HG03175 (cell line): Measurements from ENCODE around the gene IDNK.

Experiments
- ATAC-seq: cut with Tn5 transposase; IDR thresholded peaks from one replicate; pipeline ENCODE4 v1.9.1; 2021; ENCODE audit warnings: mild to moderate bottlenecking, moderate library complexity; ENCODE audit not compliant: unreplicated experiment

IDNK gene

DNA sequence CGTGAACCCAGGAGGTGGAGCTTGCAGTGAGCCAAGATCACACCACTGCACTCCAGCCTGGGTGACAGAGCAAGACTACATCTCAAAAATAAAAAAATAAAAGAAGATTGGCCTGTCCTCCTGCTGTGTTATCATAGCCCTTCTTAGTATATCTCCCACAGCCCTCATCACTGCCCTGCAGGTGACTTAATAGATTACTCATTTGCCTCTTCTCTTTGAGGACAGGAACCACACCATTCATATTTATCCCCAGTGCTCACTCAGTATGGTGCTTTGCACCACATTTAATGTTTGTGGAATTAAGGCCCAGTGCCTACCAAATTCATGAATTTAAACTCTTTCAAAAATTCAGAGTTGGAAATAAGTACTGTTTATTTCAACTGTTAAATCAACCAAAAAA lies 10.3 kb downstream of the IDNK start:
- peak; percentile 60 for ATAC-seq

DNA sequence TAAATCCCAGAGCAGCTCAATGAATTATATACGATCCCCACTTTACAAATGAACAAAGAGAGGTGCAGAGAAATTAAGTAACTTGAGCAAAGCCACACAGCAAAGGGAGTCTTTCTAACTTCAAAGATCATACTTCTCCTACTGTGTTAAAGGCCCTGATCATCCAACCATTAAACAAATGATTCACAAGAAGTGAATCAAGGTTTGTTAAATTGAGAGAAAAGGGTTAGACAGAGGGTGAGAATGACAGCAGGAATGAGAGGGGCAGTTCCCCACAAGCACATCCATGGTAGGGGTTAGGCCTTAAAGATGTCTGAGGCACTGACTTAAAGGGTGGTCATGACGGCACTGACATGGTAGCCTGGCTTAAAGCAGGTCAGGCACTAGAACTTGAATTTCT lies 10.7 kb downstream of the IDNK start:
- no peak for ATAC-seq

DNA sequence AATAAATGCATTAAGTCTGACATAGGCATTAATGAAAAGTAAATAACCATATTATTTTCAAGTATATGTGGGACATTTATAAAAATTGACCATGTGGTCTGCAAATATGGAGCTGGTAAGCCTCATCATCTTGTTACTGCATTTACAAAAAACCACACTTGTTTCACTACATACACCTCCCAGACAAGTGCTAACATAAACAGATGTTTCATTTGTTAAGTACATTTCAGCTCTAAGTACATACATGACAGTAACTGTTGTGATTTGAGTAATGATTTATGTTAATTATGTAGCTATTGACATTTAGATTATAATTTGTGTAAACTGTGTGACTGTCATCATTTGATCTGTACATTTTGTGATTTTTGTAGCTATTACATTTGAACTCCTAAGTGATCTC lies 13.9 kb downstream of the IDNK start:
- no peak for ATAC-seq

DNA sequence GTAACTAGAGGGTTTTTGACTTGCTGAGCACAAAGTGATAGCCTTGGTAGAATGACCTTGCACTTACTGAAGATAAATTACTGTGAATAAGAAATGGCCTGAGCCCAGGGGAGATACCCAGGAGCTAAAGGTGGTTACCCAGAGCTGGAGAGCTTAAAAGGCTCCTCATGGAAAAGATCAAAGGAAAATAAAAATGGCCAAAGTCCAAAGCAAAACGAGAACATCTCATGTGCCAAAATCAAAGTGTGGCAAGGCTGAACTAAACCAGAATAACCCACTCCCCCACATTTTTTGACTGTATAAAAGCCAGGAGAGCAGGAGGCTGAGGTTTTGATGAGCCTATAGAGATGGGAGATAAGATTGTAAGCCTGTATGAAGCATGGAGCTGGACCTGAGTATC lies 14.4 kb downstream of the IDNK start:
- ATAC-seq, result no peak

DNA sequence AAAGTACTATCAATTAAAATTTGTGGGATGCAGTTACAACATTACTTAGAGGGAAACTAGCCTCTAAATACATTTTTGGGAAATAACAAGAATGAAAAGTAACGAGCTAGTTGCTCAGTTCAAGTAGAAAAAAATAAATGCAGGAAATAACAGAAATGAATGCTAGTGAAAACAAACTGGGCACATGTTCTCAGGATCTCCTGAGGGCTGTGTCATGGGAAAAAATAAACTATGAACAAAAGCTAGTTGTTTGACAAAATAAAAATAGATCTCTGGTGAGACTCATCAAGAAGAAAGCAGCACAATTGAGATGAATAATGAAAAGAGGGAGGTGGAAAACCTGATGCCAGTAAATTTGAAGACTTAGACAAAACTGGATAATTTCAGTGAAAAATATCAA lies 16.3 kb downstream of the IDNK start:
- no peak for ATAC-seq

DNA sequence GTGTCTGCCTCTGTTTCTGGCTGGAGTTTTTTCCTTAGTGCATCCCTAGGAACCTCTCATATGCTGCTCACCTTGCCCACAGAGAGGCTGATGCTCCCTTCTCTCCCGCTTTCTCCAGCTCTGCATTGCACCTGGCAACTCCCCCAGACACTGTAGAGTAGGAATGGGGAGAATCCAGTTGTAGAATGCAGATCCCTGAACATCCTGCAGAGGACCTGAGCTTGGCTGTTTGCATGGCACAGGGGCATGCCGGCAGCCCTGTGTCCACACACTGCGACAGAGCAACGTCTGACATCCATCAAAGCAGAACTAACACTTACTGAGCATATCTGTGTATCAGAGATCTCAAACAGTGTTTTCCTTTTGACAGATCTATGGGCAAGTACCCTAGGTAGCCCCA lies 19.9 kb downstream of the IDNK start:
- ATAC-seq, result no peak

DNA sequence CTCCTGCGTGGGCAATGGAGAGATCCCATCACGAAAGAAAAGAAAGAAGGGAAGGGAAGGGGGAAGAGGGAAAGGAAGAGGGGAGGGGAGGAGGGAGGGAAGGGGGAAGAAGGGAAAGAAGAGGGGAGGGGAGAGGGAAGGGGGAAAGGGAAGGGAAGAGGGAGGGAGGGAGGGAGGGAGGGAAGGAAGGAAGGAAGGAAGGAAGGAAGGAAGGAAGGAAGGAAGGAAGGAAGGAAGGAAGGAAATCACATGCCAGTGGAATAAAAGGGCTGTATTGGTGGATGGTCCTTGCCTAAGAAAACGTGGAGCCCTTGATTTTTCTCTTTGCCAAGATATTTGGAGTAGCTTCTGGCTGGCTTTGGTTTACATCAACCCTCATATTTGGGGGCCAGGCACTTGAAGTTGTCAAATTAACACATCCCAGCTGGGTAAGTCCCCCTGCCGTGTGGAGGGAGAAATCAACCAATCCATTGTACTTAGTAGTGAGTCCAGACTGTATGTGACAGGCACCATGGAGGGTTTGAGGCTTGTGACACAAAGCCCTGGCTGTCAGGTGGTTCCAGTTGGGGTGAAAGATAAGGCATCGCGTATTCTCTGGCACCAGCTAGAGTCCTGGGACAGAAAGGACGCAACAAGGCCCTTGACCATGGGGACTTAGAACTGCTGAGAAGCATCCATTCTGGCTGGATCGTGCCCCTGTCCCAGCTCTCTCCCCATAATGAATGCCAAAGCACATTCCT lies 23.7 kb downstream of the IDNK start:
- no peak for ATAC-seq

DNA sequence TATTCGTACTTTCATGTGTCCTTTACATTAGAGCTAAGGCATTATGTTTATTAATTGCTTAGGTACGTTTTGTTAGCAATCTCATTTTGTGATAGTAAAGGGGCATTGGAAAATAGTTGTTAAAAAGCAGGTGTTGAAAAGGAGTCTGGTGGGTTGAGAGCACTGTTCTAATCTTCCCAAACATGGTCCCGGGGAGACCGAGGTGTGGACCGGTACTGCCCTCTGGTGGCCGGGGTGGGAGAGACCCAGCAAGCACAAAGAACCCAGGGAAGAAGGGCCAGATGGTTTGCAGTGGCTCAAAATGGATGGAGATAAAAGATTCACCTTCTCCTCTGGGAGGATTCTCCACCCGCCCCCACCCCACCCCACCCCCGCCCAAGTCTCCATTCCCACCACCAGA lies 26.1 kb downstream of the IDNK start:
- peak; percentile 71 for ATAC-seq

DNA sequence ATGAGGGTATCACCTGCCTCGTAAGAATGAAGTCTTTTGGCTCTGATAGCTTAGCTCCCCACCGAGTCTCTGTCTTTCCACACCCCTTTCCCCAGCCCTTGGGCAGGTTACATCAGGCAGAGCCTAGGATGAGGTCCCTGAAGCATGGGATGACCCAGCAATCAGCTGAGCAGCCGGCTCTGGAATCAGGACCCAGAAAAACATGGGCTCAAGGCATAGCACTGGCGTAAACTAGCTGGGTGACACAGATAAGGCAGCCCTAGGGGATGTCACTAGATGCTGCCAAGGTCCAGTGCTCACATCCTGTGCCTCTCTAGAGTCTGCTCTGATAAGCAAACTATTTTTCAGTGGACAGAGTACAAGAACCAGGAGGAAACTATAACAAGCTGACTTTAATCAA lies 26.6 kb downstream of the IDNK start:
- no peak for ATAC-seq

DNA sequence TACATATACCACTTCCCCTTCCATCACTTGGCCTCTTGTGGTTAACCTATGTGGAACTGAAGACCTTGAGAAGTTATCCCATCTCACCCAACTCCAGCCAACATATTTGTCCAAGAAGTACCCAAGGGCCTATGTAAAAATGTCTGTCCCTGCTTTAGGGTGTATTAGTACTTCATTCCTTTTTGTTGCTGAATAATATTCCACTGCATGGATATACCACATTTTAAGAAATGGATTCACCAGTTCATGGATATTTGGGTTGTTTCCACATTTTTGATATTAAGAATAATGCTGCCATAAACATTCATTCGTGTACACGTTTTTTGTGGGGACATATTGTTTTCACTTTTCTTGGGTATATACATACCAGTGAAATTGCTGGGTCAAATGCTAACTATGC lies 28.6 kb downstream of the IDNK start:
- ATAC-seq, result no peak

DNA sequence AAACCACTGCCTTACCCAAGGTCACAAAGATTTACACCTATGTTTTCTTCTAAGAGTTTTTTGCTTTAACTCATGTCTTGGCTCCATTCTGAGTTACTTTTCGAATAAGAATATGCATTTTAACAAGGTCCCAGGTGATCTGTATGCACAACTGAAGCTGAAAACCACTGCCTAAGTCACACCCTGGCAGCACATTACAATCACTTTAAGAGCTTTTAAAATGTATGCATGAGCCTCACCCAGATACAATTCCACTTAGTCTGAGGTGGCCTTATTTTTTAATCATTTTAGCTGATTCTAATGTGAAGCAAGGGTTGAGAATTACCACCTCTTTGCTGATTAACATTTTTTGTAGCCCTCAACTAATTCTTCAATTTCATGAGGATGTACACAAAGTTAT lies 29.5 kb downstream of the IDNK start:
- ATAC-seq, result no peak

DNA sequence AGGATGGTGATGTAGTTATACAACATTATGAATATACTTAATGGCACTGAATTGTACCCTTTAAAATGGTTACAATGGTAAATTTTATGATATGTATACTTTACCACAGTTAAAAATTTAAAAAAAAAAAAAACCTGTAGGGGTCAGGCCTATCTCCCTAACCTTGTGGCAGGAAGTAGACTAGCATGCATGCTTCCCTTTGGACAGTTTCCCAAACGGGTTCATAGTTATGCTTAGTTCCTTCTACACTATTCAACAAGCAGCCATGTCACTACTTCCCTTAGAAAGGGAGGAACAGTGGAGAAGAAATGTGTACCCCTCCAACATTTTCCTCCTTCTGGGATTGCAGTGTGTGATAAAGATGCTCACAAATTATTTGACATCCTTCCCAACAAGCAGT lies 32.5 kb downstream of the IDNK start:
- ATAC-seq, result no peak

DNA sequence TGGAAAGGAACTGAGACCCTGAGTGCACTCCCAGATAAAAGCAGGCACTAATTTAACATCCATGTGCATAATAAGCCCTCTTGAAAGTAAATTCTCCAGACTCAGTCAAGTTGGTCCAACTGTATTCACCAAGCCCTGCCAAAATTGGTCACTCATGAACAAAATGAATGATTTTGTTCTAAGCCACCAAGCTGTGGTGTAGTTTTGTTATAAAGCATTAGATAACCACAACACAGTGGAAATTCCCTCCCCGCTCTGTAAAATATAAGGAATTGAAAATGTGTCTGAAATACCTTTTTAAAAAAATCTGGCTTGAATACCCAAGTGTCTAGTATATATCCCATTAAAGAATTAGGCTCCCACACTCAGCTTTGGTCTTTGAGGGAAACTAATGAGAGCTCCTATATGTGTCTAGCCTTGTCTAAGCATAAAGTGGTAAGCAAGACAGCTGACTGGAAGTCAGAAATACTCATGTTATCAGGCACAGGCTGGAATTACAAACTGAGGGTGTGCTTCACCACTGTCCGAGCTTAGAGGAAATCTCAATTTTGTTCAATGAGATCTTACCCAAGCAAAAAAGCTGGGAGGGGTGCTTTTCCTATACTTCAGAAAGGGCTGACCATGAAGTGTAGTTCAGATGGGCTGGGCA lies 33.2 kb downstream of the IDNK start:
- ATAC-seq, result no peak

DNA sequence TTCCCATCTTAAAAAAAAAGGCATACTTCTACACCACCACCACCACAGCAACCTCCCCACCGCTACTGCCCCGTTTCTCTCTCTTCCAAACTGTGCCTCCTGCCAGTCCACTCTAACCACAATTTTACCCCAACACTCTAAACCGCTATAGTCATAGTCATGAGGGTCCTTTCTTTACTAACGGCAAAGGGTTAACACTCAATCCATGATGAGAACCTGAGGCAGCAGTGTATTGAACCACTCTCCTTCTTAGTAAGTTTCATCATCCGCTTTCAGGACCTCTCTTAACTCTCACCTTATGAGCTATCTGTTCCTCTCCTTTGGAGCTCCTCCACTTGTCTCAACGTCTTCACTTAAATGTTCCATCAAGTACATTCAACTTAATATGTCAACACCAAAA lies 34.0 kb downstream of the IDNK start:
- ATAC-seq, result no peak

DNA sequence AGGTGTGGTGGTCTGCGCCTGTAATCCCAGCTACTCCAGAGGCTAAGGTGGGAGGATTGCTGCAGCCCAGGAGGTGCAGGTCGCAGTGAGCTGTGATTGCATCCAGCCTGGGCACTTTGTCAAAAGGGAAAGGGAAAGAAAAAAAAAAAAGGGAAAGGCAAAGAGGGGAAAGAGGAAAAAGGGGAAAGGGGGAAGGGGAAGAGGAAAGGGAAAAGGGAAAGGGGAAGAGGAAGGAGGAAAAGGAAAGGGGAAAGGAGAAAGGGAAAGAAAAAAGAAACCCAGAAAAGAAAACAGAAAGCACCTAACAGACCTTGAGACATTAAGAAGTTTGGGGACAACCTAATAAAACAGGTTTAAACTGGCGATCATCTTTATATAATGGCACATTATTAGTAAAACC lies 40.0 kb downstream of the IDNK start:
- ATAC-seq, result no peak

DNA sequence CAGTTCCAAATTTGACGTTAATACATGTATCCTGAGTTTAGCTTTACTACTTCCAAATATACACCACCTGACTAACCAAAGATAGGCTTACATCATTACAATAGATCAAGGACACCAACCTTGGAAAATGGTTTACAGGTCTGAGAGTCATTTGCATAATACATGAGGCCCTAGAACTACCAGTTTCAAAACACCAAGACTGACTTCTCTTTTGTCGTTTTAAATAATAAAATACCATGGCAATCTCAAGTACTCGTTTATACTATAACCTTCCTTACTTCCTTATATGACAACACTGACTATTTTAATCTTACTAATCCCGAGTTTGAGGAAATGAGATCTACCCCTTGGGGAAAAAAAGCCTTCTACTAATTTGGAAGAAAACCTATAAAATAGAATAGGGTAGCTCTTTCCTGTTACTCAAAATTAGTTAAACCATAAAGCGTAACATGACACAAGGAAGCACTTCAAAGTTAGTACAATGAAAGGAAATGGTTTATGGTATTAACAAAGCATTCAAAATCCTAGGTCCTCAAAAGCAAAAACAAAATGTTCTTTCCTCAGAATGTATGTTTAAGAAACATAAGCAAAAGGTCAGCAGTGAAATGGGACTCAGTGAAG lies 42.7 kb downstream of the IDNK start:
- ATAC-seq, result peak; percentile 92

DNA sequence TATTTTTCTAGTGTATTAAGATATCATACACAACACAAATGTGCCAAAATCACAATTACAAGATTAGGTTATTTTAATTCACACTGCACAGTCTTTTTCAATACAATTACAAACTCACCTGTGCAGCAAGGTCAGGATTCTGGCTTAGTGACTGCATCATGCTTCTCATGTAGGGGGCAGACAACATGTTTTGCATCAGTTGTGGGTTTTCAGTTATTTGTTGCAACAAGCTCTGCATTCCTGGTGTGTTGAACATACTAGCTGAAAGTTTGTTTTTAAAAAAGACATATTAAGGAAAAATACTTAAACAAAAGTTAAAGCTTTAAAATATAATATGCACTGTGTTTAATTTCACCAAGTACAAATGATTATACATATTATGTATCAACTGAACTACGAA lies 46.1 kb downstream of the IDNK start:
- no peak for ATAC-seq

DNA sequence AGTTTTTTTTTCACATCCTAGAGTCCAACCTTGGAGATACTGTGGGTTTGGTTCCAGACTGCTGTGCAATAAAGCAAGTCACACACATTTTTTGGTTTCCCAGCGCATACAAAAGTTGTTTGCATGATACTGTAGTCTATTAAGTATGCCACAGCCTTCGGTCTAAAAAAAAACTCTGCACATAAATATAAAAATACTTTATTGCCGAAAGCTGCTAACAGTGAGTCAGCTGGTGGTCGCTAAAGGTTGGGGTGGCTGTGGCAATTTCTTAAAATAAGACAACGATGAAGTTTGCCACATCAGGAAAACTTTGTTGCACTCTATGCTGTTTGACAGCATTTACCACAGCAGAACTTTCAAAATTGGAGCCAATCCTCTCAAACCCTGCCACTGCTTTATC lies 47.4 kb downstream of the IDNK start:
- ATAC-seq, result no peak

DNA sequence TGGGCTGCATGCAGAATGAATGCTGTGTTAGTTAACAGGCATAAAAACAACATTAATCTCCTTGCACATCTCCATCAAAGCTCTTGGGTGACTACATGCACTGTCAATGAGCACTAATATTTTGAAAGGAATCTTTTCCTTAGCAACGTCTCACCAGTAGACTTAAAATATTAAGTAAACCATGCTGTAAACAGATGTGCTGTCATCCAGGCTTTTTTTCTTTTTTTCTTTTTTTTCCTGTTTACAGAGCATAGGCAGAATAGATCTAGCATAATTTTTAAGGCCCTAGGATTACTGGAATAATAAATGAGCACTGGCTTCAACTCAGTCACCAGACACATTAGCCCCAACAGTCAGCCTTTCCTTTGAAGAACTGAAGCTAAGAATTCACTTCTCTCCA lies 48.5 kb downstream of the IDNK start:
- ATAC-seq, result no peak

DNA sequence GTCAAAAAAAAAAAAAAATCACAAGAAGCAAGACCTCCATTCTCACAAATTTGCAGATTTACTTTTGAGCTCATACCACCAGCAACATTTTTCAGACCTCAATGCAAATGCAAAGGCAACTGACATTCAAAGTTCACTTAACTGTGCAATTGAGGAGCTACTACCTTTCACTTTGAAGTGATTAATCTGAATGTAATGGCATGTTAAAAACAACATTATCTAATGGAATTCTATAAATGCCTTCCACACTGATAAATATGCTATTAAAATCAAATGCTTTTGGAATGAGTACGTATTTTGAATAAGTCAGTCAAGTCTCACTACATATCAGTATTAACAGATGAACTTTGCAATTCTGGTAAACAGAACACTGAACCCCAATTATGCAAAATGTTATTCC lies 52.5 kb downstream of the IDNK start:
- ATAC-seq, result no peak

DNA sequence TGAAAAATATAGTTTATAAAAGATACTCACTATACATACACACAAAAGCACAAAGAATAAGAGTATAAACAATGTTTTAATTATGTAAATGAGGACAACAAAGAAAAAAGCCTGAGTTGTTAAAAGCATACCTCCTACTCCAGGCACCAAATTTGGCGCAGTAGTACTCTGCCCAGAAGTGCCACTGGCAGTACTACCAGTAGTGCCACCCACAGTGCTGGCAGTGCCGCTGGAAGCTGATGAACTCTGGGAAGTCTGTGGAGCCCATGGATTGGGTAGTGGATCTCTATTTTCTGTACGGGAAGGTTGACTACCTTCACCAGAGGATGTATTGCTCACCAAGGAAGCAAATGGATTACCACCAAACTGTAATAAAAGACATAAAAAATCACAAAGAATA lies 54.7 kb downstream of the IDNK start:
- no peak for ATAC-seq

DNA sequence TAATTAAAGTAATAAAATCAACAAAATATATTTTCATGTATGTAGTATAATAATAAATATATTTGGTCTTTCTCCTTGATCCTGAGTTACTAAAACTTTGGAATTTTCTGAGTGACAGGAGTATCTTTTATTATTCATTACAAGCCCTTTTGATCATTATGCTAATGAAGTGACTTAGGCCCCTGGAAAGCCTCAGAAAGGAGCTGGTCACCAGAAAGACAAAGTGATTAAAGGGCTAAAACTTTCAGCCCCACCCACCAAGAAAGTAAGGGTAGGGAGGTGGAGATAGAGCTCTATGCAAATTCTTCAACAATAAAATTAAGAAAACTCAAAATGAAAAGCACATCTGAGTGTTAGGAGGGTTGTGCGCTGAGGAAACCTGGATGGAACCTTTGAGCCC lies 57.3 kb downstream of the IDNK start:
- no peak for ATAC-seq

DNA sequence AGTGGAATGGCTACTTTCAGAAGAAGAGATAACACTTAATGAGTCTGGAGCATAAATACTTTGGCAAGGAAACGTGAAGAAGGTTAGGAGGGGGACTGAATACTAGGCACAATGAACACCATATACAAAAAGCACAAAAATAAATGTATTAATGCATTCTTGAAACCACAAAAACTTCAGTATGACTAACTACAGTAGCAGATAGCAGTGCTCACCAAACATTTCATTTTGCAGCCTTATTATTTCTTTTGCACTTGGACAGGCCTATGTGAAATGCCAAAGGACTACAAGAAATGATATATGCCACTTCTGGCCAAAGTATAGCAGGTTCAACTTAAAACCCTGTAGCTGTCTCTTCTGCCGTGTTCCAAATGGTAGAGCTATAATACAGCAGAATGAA lies 58.5 kb downstream of the IDNK start:
- ATAC-seq, result no peak
